ENCODE results near the gene CLMP.
A peak's percentile ranks its signal among the peaks of the same experiment; 100 is the strongest.

The CLMP gene

GRCh38 chr11:123047947-123048293 is 147.1 kb downstream of the CLMP start (continued):
- no peak for TF ChIP-seq CREB5 (CRISPR knock-in tag; IDR thresholded peaks at IDR 0.05; ENCODE audit: low read depth)
- TF ChIP-seq TCF4 (CRISPR knock-in tag; IDR thresholded peaks at IDR 0.05; ENCODE audit: borderline replicate concordance) = no peak
- no peak for TF ChIP-seq ZNF565 (CRISPR knock-in tag; conservative IDR thresholded peaks at IDR 0.05; ENCODE audit: low read depth)
- TF ChIP-seq ZC3H10 (CRISPR knock-in tag; IDR thresholded peaks at IDR 0.05) = no peak

GRCh38 chr11:123047266-123047946 is 147.6 kb downstream of the CLMP start:
- ATAC-seq = no peak
- TF ChIP-seq OSR1 (CRISPR knock-in tag; IDR thresholded peaks at IDR 0.05) (no peak), ZNF565 (CRISPR knock-in tag; conservative IDR thresholded peaks at IDR 0.05; ENCODE audit: low read depth) (no peak), PPARA (CRISPR knock-in tag; IDR thresholded peaks at IDR 0.05; ENCODE audit: borderline replicate concordance) (no peak), TCF4 (CRISPR knock-in tag; IDR thresholded peaks at IDR 0.05; ENCODE audit: borderline replicate concordance) (no peak), ISL1 (CRISPR knock-in tag; IDR thresholded peaks at IDR 0.05) (no peak), CREB5 (CRISPR knock-in tag; IDR thresholded peaks at IDR 0.05; ENCODE audit: low read depth) (no peak), ZNF70 (CRISPR knock-in tag; IDR thresholded peaks at IDR 0.05) (peak; percentile 56; the same call in 1 of the 2 replicates)

- ATAC-seq = no peak
Observed at GRCh38 chr11:123046473-123047259, 148.4 kb downstream of the CLMP start.

GRCh38 chr11:123045101-123045500 is 149.9 kb downstream of the CLMP start:
- no peak for TF ChIP-seq BACH2 (CRISPR knock-in tag; IDR thresholded peaks at IDR 0.05; ENCODE audit: borderline replicate concordance)
- TF ChIP-seq POU6F1 (CRISPR knock-in tag; IDR thresholded peaks at IDR 0.05; ENCODE audit: borderline replicate concordance, low read depth) = no peak
- TF ChIP-seq OSR1 (CRISPR knock-in tag; IDR thresholded peaks at IDR 0.05) = no peak
- TF ChIP-seq PATZ1 (CRISPR knock-in tag; IDR thresholded peaks at IDR 0.05; ENCODE audit: borderline replicate concordance) = no peak
- no peak for ATAC-seq

More at GRCh38 chr11:123046473-123047259, 148.4 kb downstream of the CLMP start:
- TF ChIP-seq ZNF8 (CRISPR knock-in tag; IDR thresholded peaks at IDR 0.05) = no peak

GRCh38 chr11:123041185-123041584 is 153.9 kb downstream of the CLMP start:
- no peak for ATAC-seq
- no peak for TF ChIP-seq ZNF8 (CRISPR knock-in tag; IDR thresholded peaks at IDR 0.05)
- no peak for TF ChIP-seq PPARA (CRISPR knock-in tag; IDR thresholded peaks at IDR 0.05; ENCODE audit: borderline replicate concordance)
- no peak for TF ChIP-seq ZNF70 (CRISPR knock-in tag; IDR thresholded peaks at IDR 0.05)
- TF ChIP-seq TCF4 (CRISPR knock-in tag; IDR thresholded peaks at IDR 0.05; ENCODE audit: borderline replicate concordance) = no peak
- TF ChIP-seq BACH2 (CRISPR knock-in tag; IDR thresholded peaks at IDR 0.05; ENCODE audit: borderline replicate concordance) = no peak
- no peak for TF ChIP-seq TOX (CRISPR knock-in tag; IDR thresholded peaks at IDR 0.05; ENCODE audit: borderline replicate concordance)

- peak; percentile 92 for ATAC-seq
- TF ChIP-seq ZC3H10 (CRISPR knock-in tag; IDR thresholded peaks at IDR 0.05) (no peak), PPARA (CRISPR knock-in tag; IDR thresholded peaks at IDR 0.05; ENCODE audit: borderline replicate concordance) (no peak), CSRNP3 (CRISPR knock-in tag; IDR thresholded peaks at IDR 0.05) (no peak), TOX (CRISPR knock-in tag; IDR thresholded peaks at IDR 0.05; ENCODE audit: borderline replicate concordance) (no peak), ZNF70 (CRISPR knock-in tag; IDR thresholded peaks at IDR 0.05) (no peak), SNAI2 (CRISPR knock-in tag; IDR thresholded peaks at IDR 0.05) (peak; percentile 5; the same call in 1 of the 2 replicates), CSDC2 (CRISPR knock-in tag; IDR thresholded peaks at IDR 0.05) (no peak), CREB5 (CRISPR knock-in tag; IDR thresholded peaks at IDR 0.05; ENCODE audit: low read depth) (no peak), TSHZ2 (CRISPR knock-in tag; IDR thresholded peaks at IDR 0.05) (peak; percentile 12; the same call in 1 of the 2 replicates)
Observed at GRCh38 chr11:123040111-123040432, 155.0 kb downstream of the CLMP start.

Data from SK-N-SH treated with all-trans-retinoic acid at 6 μM for 48 hours (cell line).